ENCODE data around the gene CASQ1. TPM values are rescaled to one million over a fixed set of nuclear protein-coding genes. Genes with fewer than 3 reads are reported as not detected.

CASQ1 gene
- total RNA-seq, 6 experiments from 2014 or later, result 0.14 to 0.35 (median 0.19) TPM; not detected in 3

DNA sequence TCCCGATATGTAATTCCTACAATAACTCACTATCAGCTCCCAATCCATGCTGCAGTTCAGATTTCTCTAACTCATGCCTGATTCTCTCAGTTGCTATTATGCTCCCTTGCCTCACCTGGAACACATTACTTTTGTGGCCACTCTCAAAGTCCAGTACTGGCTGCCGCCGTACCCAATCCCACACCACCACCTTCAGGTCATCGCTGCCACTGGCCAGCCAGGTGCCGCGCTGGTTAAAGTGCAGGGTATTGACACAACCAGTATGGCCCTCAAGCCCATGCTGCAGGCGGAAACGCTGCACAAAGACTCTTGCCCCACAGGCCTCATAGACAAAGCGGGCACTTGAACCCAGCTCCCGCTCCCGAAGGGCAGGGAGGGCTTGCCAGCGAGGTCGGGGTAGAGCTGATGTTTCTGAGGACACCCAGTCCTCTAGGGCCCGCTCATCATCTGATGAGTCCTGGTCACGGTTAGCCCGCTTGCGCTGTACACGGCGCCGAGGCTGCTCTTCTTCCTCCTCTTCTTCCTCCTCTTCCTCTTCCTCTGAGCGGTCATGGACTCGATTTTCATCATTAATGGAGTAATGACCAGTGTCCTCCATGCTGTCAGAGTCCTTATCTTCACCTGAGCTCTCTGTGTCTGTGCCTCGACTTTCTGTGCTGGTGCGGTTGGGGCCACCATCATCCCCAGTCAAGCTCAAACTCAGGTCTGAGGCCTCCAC is 49.4 kb downstream of the CASQ1 start:
- Mint-ChIP-seq H3K9me3 (no peaks in the 10 kb centered on the region), H3K4me1 (ENCODE audit: low read depth) (no peaks in the 10 kb centered on the region), H3K27ac (no peak overlapping the region), H3K27me3 (ENCODE audit: insufficient read depth) (no peaks in the 10 kb centered on the region; the same call in 1 of the 2 replicates), H3K36me3 (ENCODE audit: low read depth) (peaks cover 12% of the 10 kb centered on the region), H3K4me3 (no peak overlapping the region)
- TF ChIP-seq CTCF (IDR thresholded peaks at IDR 0.05), result no peak
- no peak for DNase-seq

DNA sequence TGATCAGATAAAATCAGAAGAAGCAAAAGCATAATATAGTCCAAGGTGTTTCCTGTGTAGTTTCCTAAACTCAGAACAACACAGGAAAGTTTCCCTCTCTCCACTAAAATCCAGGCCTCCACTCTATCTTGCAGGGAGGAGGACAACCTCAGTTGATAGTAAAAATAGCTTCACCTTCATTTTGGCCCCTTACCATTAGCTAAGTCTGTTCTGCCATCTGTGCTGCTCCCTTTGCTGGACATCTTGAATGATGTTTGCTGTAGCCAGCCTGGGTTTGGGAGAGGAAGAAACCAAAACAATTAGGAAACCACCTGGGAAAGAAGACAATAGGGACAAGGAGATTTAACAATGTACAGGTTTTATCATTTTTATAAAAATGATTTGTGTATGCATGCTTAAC is 53.4 kb downstream of the CASQ1 start:
- peaks cover 5% of the 10 kb centered on the region for H3K36me3 Mint-ChIP-seq (ENCODE audit: low read depth)
- DNase-seq, result no peak
- no peak overlapping the region; the same call in 1 of the 2 replicates for H3K27ac Mint-ChIP-seq
- no peak for TF ChIP-seq CTCF (IDR thresholded peaks at IDR 0.05)
- H3K27me3 Mint-ChIP-seq (ENCODE audit: insufficient read depth), result no peaks in the 10 kb centered on the region; the same call in 1 of the 2 replicates
- H3K4me3 Mint-ChIP-seq, result no peak overlapping the region
- peaks cover 4% of the 10 kb centered on the region for H3K4me1 Mint-ChIP-seq (ENCODE audit: low read depth)
- no peaks in the 10 kb centered on the region for H3K9me3 Mint-ChIP-seq

DNA sequence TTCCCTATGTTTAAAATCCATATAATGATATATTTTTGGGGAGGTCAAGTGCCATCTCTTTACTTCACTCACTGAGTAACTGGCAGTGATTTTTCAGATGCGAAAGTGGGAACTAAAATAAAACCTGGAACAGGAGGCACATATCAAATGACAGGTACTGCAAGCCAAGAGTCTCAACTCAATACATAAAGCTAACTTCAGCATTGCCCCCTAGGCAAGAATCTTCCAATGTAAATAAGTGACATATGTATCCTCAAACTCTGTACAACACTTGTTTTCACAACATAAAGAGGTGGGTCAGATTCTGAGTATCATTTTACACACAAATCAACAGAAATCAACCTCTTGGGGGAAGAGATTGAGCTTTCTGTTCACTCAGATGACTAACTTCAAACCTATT is 53.8 kb downstream of the CASQ1 start:
- no peak overlapping the region for H3K27ac Mint-ChIP-seq
- no peak overlapping the region for H3K4me3 Mint-ChIP-seq
- H3K9me3 Mint-ChIP-seq, result no peaks in the 10 kb centered on the region
- peaks cover 4% of the 10 kb centered on the region for H3K36me3 Mint-ChIP-seq (ENCODE audit: low read depth)
- no peak for DNase-seq
- no peak for TF ChIP-seq CTCF (IDR thresholded peaks at IDR 0.05)
- no peaks in the 10 kb centered on the region; the same call in 1 of the 2 replicates for H3K27me3 Mint-ChIP-seq (ENCODE audit: insufficient read depth)
- peaks cover 4% of the 10 kb centered on the region for H3K4me1 Mint-ChIP-seq (ENCODE audit: low read depth)

GRCh38 chr1:160245434-160245833 is 55.1 kb downstream of the CASQ1 start:
- no peaks in the 10 kb centered on the region; the same call in 1 of the 2 replicates for H3K36me3 Mint-ChIP-seq (ENCODE audit: low read depth)
- H3K4me3 Mint-ChIP-seq, result no peak overlapping the region
- H3K27me3 Mint-ChIP-seq (ENCODE audit: insufficient read depth), result no peaks in the 10 kb centered on the region; the same call in 1 of the 2 replicates
- no peak for TF ChIP-seq CTCF (IDR thresholded peaks at IDR 0.05)
- H3K9me3 Mint-ChIP-seq, result no peaks in the 10 kb centered on the region
- no peak overlapping the region; the same call in 1 of the 2 replicates for H3K27ac Mint-ChIP-seq
- DNase-seq, result no peak
- peaks cover 11% of the 10 kb centered on the region for H3K4me1 Mint-ChIP-seq (ENCODE audit: low read depth)

GRCh38 chr1:160247053-160247452 is 56.7 kb downstream of the CASQ1 start:
- no peak for TF ChIP-seq CTCF (IDR thresholded peaks at IDR 0.05)
- no peak for DNase-seq
- H3K27ac Mint-ChIP-seq, result no peak overlapping the region
- no peaks in the 10 kb centered on the region; the same call in 1 of the 2 replicates for H3K27me3 Mint-ChIP-seq (ENCODE audit: insufficient read depth)
- H3K4me3 Mint-ChIP-seq, result no peak overlapping the region
- no peaks in the 10 kb centered on the region for H3K9me3 Mint-ChIP-seq
- peaks cover 17% of the 10 kb centered on the region for H3K4me1 Mint-ChIP-seq (ENCODE audit: low read depth)
- no peaks in the 10 kb centered on the region; the same call in 1 of the 2 replicates for H3K36me3 Mint-ChIP-seq (ENCODE audit: low read depth)
